OCI-LY7 (cell line): Measurements from ENCODE around the gene IGFBP2.
A peak's percentile ranks its signal among the peaks of the same experiment; 100 is the strongest.

ENCODE experiments used
- EZH2phosphoT487 ChIP-seq: fragments of 200-600 bp; sonication (generic); IDR thresholded peaks from 2 replicates; pipeline ENCODE4 v1.6.1; 2018; ENCODE audit warnings: low read depth, borderline replicate concordance, mild to moderate bottlenecking, mixed run types, antibody characterized with exemption, low read length, moderate library complexity, mixed read lengths
- TF ChIP-seq, protein P1 (sequence below): fragments of 200-600 bp; sonication (generic); conservative IDR thresholded peaks from 2 replicates; pipeline ENCODE4 v1.5.1; 2014; ENCODE audit warnings: mild to moderate bottlenecking, antibody characterized with exemption, low read length, moderate library complexity, mixed read lengths

DNA sequence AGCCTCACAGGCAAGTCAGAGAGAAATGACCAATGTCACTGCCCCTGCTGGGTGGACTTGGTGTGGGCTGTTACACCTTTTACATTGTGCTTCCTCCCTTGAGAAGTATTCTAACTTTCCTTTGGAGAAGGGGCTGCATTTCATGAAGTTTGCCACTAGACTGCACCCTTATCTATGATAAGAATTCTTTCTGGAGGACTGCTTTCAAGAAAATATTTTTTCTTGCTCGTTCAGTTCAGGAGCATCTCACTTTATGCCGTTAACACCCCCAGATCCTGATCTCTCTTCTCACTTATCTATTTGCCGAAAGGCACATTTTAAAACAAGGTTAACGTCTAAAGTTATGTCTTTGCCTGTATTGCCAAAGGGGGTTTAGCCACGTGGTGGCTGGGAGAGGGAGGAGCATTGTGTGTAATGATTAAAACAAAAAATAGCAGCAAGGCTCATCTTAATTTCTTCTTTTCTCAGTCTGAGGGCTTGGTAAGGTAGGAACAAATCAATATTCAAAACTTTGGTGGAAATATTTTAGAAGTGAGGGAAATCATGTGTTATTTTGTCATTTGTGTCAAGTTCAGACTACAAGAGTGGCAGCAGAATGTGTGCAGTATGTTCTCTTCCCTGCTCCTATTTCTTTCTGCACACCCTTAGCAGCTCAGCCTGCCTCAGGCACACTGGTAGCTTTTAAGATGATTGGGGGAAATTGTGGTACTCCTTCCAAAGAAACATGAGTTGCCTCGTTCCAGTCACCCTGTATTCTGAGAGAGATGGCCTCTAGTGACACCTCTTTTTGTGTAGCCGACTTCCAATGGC lies 63.7 kb downstream of the IGFBP2 start:
- TF ChIP-seq, protein P1, sequence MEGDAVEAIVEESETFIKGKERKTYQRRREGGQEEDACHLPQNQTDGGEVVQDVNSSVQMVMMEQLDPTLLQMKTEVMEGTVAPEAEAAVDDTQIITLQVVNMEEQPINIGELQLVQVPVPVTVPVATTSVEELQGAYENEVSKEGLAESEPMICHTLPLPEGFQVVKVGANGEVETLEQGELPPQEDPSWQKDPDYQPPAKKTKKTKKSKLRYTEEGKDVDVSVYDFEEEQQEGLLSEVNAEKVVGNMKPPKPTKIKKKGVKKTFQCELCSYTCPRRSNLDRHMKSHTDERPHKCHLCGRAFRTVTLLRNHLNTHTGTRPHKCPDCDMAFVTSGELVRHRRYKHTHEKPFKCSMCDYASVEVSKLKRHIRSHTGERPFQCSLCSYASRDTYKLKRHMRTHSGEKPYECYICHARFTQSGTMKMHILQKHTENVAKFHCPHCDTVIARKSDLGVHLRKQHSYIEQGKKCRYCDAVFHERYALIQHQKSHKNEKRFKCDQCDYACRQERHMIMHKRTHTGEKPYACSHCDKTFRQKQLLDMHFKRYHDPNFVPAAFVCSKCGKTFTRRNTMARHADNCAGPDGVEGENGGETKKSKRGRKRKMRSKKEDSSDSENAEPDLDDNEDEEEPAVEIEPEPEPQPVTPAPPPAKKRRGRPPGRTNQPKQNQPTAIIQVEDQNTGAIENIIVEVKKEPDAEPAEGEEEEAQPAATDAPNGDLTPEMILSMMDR: peak; percentile 66
- TF ChIP-seq EZH2phosphoT487: no peak
